HG02981 (cell line): ENCODE data around the gene PTGFRN.

Experiments
- ATAC-seq: cut with Tn5 transposase; IDR thresholded peaks from one replicate; pipeline ENCODE4 v1.9.1; 2021; ENCODE audit warnings: mild to moderate bottlenecking, moderate library complexity; ENCODE audit not compliant: unreplicated experiment

PTGFRN gene

GRCh38 chr1:116887212-116887611, 22.5 kb upstream of the PTGFRN start:
- no peak for ATAC-seq

- no peak for ATAC-seq
These were observed 20.3 kb upstream of the PTGFRN start for GRCh38 chr1:116889380-116889779.

GRCh38 chr1:116891396-116892079, 18.2 kb upstream of the PTGFRN start:
- no peak for ATAC-seq

- no peak for ATAC-seq
These were observed 14.6 kb upstream of the PTGFRN start for GRCh38 chr1:116895073-116895472.

- no peak for ATAC-seq
These were observed 10.2 kb upstream of the PTGFRN start for GRCh38 chr1:116899529-116899928.

- no peak for ATAC-seq
These were observed 9.0 kb upstream of the PTGFRN start for GRCh38 chr1:116900471-116901365.

GRCh38 chr1:116902027-116902426, 7.7 kb upstream of the PTGFRN start:
- no peak for ATAC-seq

GRCh38 chr1:116902723-116903383, 6.9 kb upstream of the PTGFRN start:
- ATAC-seq, result no peak

GRCh38 chr1:116904791-116905320, 4.9 kb upstream of the PTGFRN start:
- ATAC-seq, result no peak

- ATAC-seq, result no peak
These were observed 2.9 kb upstream of the PTGFRN start for GRCh38 chr1:116906812-116907211.

- ATAC-seq, result no peak
These were observed 2.4 kb upstream of the PTGFRN start for GRCh38 chr1:116907351-116907750.

GRCh38 chr1:116908266-116908665, 1.4 kb upstream of the PTGFRN start:
- no peak for ATAC-seq

- no peak for ATAC-seq
These were observed 750 bp upstream of the PTGFRN start for GRCh38 chr1:116908820-116909511.

GRCh38 chr1:116910379-116911187, 867 bp downstream of the PTGFRN start:
- ATAC-seq, result no peak

GRCh38 chr1:116911188-116911553, 1.5 kb downstream of the PTGFRN start:
- ATAC-seq, result no peak

GRCh38 chr1:116911779-116912469, 2.2 kb downstream of the PTGFRN start:
- no peak for ATAC-seq

- ATAC-seq, result no peak
These were observed 3.1 kb downstream of the PTGFRN start for GRCh38 chr1:116912846-116913245.

- ATAC-seq, result no peak
These were observed 4.2 kb downstream of the PTGFRN start for GRCh38 chr1:116913941-116914340.

GRCh38 chr1:116914667-116915066, 5.0 kb downstream of the PTGFRN start:
- no peak for ATAC-seq
